Measurements from ENCODE around the gene NNT.

NNT gene

GRCh38 chr5:43638546-43638945, 35.6 kb downstream of the NNT start:
- Histone ChIP-seq H3K9me3 (ENCODE audit: control insufficient read depth in 5 of 5, low read length in 5 of 5) (no peaks in the 10 kb centered on the region), H3K36me3 (ENCODE audit: control insufficient read depth in 5 of 5, insufficient read depth in 5 of 5, low read length in 5 of 5) (peaks cover 0 to 12% (median 0%) of the 10 kb centered on the region in 5 donors), H3K9ac (ENCODE audit: low read length in 5 of 5) (peak overlapping the region in 2 of 5 donors; percentile 44 to 53), H3K4me1 (ENCODE audit: control insufficient read depth in 5 of 5, insufficient read depth in 5 of 5, low read length in 5 of 5) (peaks cover 7 to 66% (median 48%) of the 10 kb centered on the region in 5 donors), H3K4me3 (ENCODE audit: low read depth in 1 of 5, low read length in 5 of 5) (no peak overlapping the region), H3K27ac (ENCODE audit: low read depth, low read length) (peak overlapping the region; percentile 87), H3K27me3 (ENCODE audit: control insufficient read depth in 5 of 5, insufficient read depth in 4 of 5, low read length in 5 of 5) (no peaks in the 10 kb centered on the region)

- peaks cover 0 to 13% (median 2%) of the 10 kb centered on the region in 5 donors for H3K36me3 ChIP-seq (ENCODE audit: control insufficient read depth in 5 of 5, insufficient read depth in 5 of 5, low read length in 5 of 5)
- no peak overlapping the region for H3K4me3 ChIP-seq (ENCODE audit: low read depth in 1 of 5, low read length in 5 of 5)
- peaks cover 7 to 63% (median 43%) of the 10 kb centered on the region in 5 donors for H3K4me1 ChIP-seq (ENCODE audit: control insufficient read depth in 5 of 5, insufficient read depth in 5 of 5, low read length in 5 of 5)
- H3K9ac ChIP-seq (ENCODE audit: low read length in 5 of 5) = peak overlapping the region in 2 of 5 donors; percentile 29 to 63
- peak overlapping the region; percentile 90 for H3K27ac ChIP-seq (ENCODE audit: low read depth, low read length)
- no peaks in the 10 kb centered on the region for H3K9me3 ChIP-seq (ENCODE audit: control insufficient read depth in 5 of 5, low read length in 5 of 5)
- H3K27me3 ChIP-seq (ENCODE audit: control insufficient read depth in 5 of 5, insufficient read depth in 4 of 5, low read length in 5 of 5) = no peaks in the 10 kb centered on the region
Observed at GRCh38 chr5:43639566-43639965, 36.6 kb downstream of the NNT start.

- H3K27ac ChIP-seq (ENCODE audit: low read depth, low read length) = peak overlapping the region; percentile 74
- peaks cover 5 to 46% (median 28%) of the 10 kb centered on the region in 5 donors for H3K4me1 ChIP-seq (ENCODE audit: control insufficient read depth in 5 of 5, insufficient read depth in 5 of 5, low read length in 5 of 5)
- no peaks in the 10 kb centered on the region for H3K9me3 ChIP-seq (ENCODE audit: control insufficient read depth in 5 of 5, low read length in 5 of 5)
- no peak overlapping the region for H3K4me3 ChIP-seq (ENCODE audit: low read depth in 1 of 5, low read length in 5 of 5)
- peak overlapping the region in 1 of 5 donors; percentile 39 for H3K9ac ChIP-seq (ENCODE audit: low read length in 5 of 5)
- H3K27me3 ChIP-seq (ENCODE audit: control insufficient read depth in 5 of 5, insufficient read depth in 4 of 5, low read length in 5 of 5) = no peaks in the 10 kb centered on the region
- peaks cover 0 to 10% (median 8%) of the 10 kb centered on the region in 5 donors for H3K36me3 ChIP-seq (ENCODE audit: control insufficient read depth in 5 of 5, insufficient read depth in 5 of 5, low read length in 5 of 5)
Observed at GRCh38 chr5:43642428-43642827, 39.4 kb downstream of the NNT start.

GRCh38 chr5:43643327-43643726, 40.3 kb downstream of the NNT start:
- Histone ChIP-seq H3K9me3 (ENCODE audit: control insufficient read depth in 5 of 5, low read length in 5 of 5) (no peaks in the 10 kb centered on the region), H3K27me3 (ENCODE audit: control insufficient read depth in 5 of 5, insufficient read depth in 4 of 5, low read length in 5 of 5) (no peaks in the 10 kb centered on the region), H3K4me3 (ENCODE audit: low read depth in 1 of 5, low read length in 5 of 5) (no peak overlapping the region), H3K27ac (ENCODE audit: low read depth, low read length) (peak overlapping the region; percentile 74), H3K4me1 (ENCODE audit: control insufficient read depth in 5 of 5, insufficient read depth in 5 of 5, low read length in 5 of 5) (peaks cover 5 to 46% (median 25%) of the 10 kb centered on the region in 5 donors), H3K9ac (ENCODE audit: low read length in 5 of 5) (peak overlapping the region in 1 of 5 donors; percentile 6), H3K36me3 (ENCODE audit: control insufficient read depth in 5 of 5, insufficient read depth in 5 of 5, low read length in 5 of 5) (peaks cover 0 to 10% (median 8%) of the 10 kb centered on the region in 5 donors)

- H3K9me3 ChIP-seq (ENCODE audit: control insufficient read depth in 5 of 5, low read length in 5 of 5) = no peaks in the 10 kb centered on the region
- peaks cover 5 to 46% (median 24%) of the 10 kb centered on the region in 5 donors for H3K4me1 ChIP-seq (ENCODE audit: control insufficient read depth in 5 of 5, insufficient read depth in 5 of 5, low read length in 5 of 5)
- H3K27ac ChIP-seq (ENCODE audit: low read depth, low read length) = peak overlapping the region; percentile 74
- H3K4me3 ChIP-seq (ENCODE audit: low read depth in 1 of 5, low read length in 5 of 5) = no peak overlapping the region
- peaks cover 0 to 10% (median 8%) of the 10 kb centered on the region in 5 donors for H3K36me3 ChIP-seq (ENCODE audit: control insufficient read depth in 5 of 5, insufficient read depth in 5 of 5, low read length in 5 of 5)
- no peaks in the 10 kb centered on the region for H3K27me3 ChIP-seq (ENCODE audit: control insufficient read depth in 5 of 5, insufficient read depth in 4 of 5, low read length in 5 of 5)
- no peak overlapping the region for H3K9ac ChIP-seq (ENCODE audit: low read length in 5 of 5)
Observed at GRCh38 chr5:43643750-43644149, 40.8 kb downstream of the NNT start.

- Histone ChIP-seq H3K9me3 (ENCODE audit: control insufficient read depth in 5 of 5, low read length in 5 of 5) (no peaks in the 10 kb centered on the region), H3K36me3 (ENCODE audit: control insufficient read depth in 5 of 5, insufficient read depth in 5 of 5, low read length in 5 of 5) (peaks cover 12 to 35% (median 24%) of the 10 kb centered on the region in 5 donors), H3K9ac (ENCODE audit: low read length in 5 of 5) (peak overlapping the region in 1 of 5 donors; percentile 0), H3K27me3 (ENCODE audit: control insufficient read depth in 5 of 5, insufficient read depth in 4 of 5, low read length in 5 of 5) (no peaks in the 10 kb centered on the region), H3K4me3 (ENCODE audit: low read depth in 1 of 5, low read length in 5 of 5) (no peak overlapping the region), H3K4me1 (ENCODE audit: control insufficient read depth in 5 of 5, insufficient read depth in 5 of 5, low read length in 5 of 5) (peaks cover 5 to 33% (median 16%) of the 10 kb centered on the region in 5 donors), H3K27ac (ENCODE audit: low read depth, low read length) (no peak overlapping the region)
Observed at GRCh38 chr5:43646992-43647391, 44.0 kb downstream of the NNT start.

- peak overlapping the region; percentile 79 for H3K27ac ChIP-seq (ENCODE audit: low read depth, low read length)
- H3K27me3 ChIP-seq (ENCODE audit: control insufficient read depth in 5 of 5, insufficient read depth in 4 of 5, low read length in 5 of 5) = no peaks in the 10 kb centered on the region
- H3K36me3 ChIP-seq (ENCODE audit: control insufficient read depth in 5 of 5, insufficient read depth in 5 of 5, low read length in 5 of 5) = peaks cover 13 to 39% (median 28%) of the 10 kb centered on the region in 5 donors
- no peak overlapping the region for H3K4me3 ChIP-seq (ENCODE audit: low read depth in 1 of 5, low read length in 5 of 5)
- H3K9me3 ChIP-seq (ENCODE audit: control insufficient read depth in 5 of 5, low read length in 5 of 5) = no peaks in the 10 kb centered on the region
- peak overlapping the region in 1 of 5 donors; percentile 21 for H3K9ac ChIP-seq (ENCODE audit: low read length in 5 of 5)
- peaks cover 3 to 31% (median 12%) of the 10 kb centered on the region in 5 donors for H3K4me1 ChIP-seq (ENCODE audit: control insufficient read depth in 5 of 5, insufficient read depth in 5 of 5, low read length in 5 of 5)
Observed at GRCh38 chr5:43647789-43648188, 44.8 kb downstream of the NNT start.

- Histone ChIP-seq H3K27ac (ENCODE audit: low read depth, low read length) (peak overlapping the region; percentile 79), H3K9me3 (ENCODE audit: control insufficient read depth in 5 of 5, low read length in 5 of 5) (no peaks in the 10 kb centered on the region), H3K4me1 (ENCODE audit: control insufficient read depth in 5 of 5, insufficient read depth in 5 of 5, low read length in 5 of 5) (peaks cover 0 to 34% (median 12%) of the 10 kb centered on the region in 5 donors), H3K4me3 (ENCODE audit: low read depth in 1 of 5, low read length in 5 of 5) (no peak overlapping the region), H3K36me3 (ENCODE audit: control insufficient read depth in 5 of 5, insufficient read depth in 5 of 5, low read length in 5 of 5) (peaks cover 20 to 45% (median 33%) of the 10 kb centered on the region in 5 donors), H3K9ac (ENCODE audit: low read length in 5 of 5) (peak overlapping the region in 1 of 5 donors; percentile 21), H3K27me3 (ENCODE audit: control insufficient read depth in 5 of 5, insufficient read depth in 4 of 5, low read length in 5 of 5) (no peaks in the 10 kb centered on the region)
Observed at GRCh38 chr5:43648499-43649124, 45.6 kb downstream of the NNT start.

- Histone ChIP-seq H3K36me3 (ENCODE audit: control insufficient read depth in 5 of 5, insufficient read depth in 5 of 5, low read length in 5 of 5) (peaks cover 20 to 48% (median 36%) of the 10 kb centered on the region in 5 donors), H3K9me3 (ENCODE audit: control insufficient read depth in 5 of 5, low read length in 5 of 5) (no peaks in the 10 kb centered on the region), H3K4me3 (ENCODE audit: low read depth in 1 of 5, low read length in 5 of 5) (no peak overlapping the region), H3K4me1 (ENCODE audit: control insufficient read depth in 5 of 5, insufficient read depth in 5 of 5, low read length in 5 of 5) (peaks cover 0 to 34% (median 12%) of the 10 kb centered on the region in 5 donors), H3K9ac (ENCODE audit: low read length in 5 of 5) (peak overlapping the region in 1 of 5 donors; percentile 21), H3K27me3 (ENCODE audit: control insufficient read depth in 5 of 5, insufficient read depth in 4 of 5, low read length in 5 of 5) (no peaks in the 10 kb centered on the region), H3K27ac (ENCODE audit: low read depth, low read length) (peak overlapping the region; percentile 79)
Observed at GRCh38 chr5:43649256-43649655, 46.3 kb downstream of the NNT start.

- no peak overlapping the region for H3K4me3 ChIP-seq (ENCODE audit: low read depth in 1 of 5, low read length in 5 of 5)
- no peaks in the 10 kb centered on the region for H3K27me3 ChIP-seq (ENCODE audit: control insufficient read depth in 5 of 5, insufficient read depth in 4 of 5, low read length in 5 of 5)
- H3K36me3 ChIP-seq (ENCODE audit: control insufficient read depth in 5 of 5, insufficient read depth in 5 of 5, low read length in 5 of 5) = peaks cover 25 to 67% (median 50%) of the 10 kb centered on the region in 5 donors
- peaks cover 0 to 30% (median 12%) of the 10 kb centered on the region in 5 donors for H3K4me1 ChIP-seq (ENCODE audit: control insufficient read depth in 5 of 5, insufficient read depth in 5 of 5, low read length in 5 of 5)
- H3K27ac ChIP-seq (ENCODE audit: low read depth, low read length) = no peak overlapping the region
- H3K9ac ChIP-seq (ENCODE audit: low read length in 5 of 5) = no peak overlapping the region
- no peaks in the 10 kb centered on the region for H3K9me3 ChIP-seq (ENCODE audit: control insufficient read depth in 5 of 5, low read length in 5 of 5)
Observed at GRCh38 chr5:43652537-43653302, 49.7 kb downstream of the NNT start.

All from subcutaneous abdominal adipose tissue (tissue), 5 donors.